Suppressor macrophage treated with lipopolysaccharide for 4 hours (primary cell): ENCODE measurements around the gene HIP1R.
A peak's percentile ranks its signal among the peaks of the same experiment; 100 is the strongest.

ENCODE experiments used
- DNase-seq: peaks from one replicate; pipeline ENCODE4 v3.0.0-alpha.2; 2020

HIP1R gene

DNA sequence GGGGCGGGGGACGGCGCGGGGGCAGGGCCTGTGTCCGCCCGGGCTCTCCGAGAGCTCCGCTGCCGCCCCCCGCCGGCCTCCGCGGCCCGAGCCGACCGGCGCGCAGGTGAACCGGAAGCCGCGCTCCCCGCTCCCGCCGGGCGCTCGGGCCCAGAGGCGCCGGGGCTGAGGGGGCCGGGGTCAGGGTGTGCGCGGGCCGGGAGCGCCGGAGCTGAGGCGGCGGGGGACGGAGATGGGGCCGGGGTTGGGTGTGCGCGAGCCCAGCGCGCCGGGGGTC lies 431 bp downstream of the HIP1R start:
- no peak for DNase-seq

DNA sequence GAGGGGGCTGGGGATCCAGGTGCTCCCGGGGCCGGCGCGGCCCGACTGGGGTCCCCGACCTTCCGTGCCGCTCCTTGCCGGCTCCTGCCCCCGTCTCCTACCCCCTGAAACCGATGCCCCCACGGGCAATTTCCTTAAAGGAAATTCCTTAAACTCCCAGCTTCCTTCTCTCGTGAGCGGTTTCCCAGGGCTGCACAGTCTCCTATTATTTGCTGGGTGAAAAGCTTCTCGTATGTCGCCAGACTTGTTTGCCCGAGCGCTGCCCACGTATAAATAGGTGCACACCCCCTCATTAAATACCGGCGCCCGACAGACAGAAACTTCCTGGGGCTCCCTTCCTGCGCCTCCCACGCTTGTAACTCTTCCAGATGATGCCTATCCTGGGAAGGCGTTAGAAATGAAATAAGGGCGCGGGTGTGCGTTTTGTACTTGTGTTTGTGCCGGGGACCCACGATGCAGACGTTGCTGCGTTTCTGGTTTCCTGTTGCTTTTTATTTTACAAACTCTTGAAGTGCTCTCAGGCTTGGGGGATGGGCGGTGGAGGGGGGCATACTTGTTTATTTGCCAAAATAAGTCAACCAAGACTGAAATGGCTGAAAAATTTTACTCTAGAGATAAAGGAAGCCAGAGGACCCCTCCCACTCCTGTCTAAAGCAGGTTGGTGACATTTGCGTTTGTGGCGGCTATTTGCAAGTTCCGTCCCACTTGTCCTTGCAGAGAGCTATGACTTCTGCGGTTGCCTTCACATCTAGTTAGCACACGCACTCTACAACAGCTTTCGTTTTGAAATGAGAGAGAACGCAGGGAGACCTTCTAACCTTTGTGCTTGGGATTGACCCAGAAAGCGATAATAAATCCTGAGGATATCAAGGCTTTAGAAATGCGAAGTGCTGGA lies 1.0 kb downstream of the HIP1R start:
- peak; percentile 48 for DNase-seq

DNA sequence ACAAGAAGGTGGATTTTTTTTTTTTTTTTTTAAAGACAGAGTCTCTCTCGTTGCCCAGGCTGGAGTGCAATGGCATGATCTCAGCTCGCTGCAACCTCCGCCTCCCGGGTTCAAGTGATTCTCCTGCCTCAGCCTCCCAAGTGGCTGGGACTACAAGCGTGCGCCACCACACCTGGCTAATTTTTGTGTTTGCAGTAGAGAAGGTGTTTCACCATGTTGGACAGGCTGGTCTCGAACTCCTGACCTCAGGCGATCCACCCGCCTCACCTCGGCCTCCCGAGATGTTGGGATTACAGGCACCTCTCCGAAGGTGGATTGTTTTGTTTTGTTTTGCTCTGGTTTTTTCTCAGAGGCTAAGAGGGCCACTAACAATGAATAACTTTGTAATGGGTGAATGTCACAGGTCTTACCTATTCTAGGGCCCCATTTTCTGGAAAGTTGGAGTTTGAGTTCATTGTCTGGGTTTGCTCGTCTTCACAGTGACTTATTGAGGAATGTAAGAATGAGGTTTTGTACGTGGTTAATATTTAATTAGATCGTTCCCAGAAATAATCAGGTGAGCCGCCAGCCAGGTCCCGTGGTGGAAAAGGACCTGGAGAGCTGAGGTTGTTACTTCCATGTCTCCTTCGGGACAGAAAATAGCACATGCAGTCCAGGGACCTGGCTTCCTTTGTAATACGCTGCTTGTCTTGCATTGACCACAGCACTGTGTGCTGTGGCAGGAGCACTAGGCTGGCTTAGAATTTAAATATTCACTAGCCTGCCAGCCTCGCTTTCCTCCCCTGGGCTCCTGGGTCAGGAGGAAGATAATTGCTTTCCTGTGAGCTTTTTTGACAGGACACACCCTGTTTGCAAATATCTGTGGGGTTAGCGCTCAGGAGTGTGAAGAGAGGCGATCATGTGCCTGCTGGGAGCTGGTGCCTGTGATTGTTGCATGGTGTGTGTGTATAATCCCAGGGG lies 2.3 kb downstream of the HIP1R start:
- DNase-seq = no peak

DNA sequence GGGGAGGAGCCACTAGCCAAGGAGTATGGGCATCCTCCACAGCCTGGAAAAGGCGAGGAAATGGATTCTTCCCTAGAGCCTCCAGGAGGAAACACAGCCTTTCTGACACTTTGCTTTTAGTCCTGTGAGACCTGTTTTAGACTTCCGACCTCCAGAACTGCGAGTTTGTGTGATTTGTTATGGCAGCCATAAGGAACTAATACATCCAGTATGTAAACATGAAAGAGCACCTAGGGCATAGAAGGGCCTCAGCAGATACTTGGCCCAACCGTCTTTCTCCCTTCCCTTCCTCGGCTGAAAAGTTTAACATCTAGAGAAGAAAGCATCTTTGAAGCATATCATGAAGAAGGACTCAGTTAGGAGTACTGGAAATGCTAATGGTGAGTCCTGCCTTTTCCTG lies 3.6 kb downstream of the HIP1R start:
- no peak for DNase-seq

DNA sequence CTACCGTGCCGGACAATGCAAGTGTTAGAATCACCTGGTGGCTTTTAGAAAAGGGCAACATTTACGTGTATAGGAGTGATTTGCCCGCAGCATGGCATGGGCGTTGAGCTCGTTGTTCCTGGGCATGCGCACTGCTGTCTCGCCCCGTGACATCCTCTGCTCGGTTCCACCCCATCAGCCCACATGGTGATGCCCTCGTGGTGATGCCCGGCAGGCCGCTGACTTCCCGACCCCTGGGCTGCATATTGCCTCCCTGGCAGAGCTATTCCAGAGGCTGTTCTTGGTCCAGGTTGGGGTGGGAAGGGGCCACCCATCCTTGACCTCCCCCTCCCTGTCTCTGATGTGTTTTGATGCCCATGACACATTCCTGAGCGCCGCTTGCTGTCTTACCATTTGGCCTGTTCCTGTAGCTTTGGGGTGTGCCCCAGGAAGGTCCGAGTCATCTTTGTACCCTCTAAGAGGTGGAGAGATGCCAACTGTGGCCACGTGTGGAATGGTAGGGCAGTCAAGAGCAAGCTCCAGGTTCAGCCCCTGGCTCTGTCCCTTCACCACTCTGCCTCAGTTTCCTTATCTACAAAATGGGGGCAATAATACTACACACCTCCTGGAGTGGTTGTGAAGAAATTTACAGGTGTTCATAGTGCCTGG lies 4.8 kb downstream of the HIP1R start:
- DNase-seq = no peak

DNA sequence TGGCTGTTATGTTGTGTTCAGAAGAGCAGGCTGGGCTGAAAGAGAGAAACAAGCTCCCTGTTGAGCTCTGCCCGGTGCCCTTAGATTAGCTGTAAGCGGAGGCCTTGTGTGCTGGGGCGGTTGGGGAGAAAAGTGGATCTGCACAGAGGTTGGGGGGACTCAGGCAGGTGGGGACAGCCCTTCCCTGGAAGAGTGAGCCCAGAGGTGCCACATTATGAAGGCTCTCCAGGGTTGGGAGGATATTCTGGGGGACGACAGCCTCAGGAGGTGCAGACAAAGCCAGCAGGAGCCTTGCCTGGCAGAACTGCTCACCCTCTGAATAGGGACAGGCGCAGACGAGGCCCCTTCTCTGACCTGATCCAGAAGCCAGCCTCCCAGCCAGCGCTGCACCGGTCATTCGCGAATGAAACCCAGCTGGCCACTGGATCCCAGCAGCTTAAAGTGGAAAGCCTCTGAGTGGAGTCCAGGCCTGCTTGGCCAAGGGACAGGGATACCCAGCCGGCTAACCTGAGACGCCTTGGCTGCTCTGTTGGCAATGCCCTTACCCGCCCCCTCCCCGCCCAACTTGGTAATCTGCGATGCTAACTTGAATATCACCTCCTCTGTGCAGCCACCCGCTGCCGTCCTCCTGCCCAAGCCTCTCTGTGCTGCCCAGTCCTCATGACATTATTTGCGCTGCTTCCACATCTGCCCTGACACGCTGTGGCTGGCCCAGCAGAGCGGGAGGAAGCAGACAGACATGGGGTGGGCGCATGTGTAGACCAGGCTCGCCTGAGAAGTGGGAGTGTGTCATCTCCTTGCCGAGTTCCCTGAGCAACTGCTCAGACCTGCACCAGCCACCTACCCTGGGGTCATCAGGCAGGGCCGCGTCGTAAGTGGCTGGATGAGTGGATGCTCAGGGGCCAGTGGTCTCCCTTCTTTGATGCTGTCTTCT lies 5.6 kb downstream of the HIP1R start:
- DNase-seq = no peak

DNA sequence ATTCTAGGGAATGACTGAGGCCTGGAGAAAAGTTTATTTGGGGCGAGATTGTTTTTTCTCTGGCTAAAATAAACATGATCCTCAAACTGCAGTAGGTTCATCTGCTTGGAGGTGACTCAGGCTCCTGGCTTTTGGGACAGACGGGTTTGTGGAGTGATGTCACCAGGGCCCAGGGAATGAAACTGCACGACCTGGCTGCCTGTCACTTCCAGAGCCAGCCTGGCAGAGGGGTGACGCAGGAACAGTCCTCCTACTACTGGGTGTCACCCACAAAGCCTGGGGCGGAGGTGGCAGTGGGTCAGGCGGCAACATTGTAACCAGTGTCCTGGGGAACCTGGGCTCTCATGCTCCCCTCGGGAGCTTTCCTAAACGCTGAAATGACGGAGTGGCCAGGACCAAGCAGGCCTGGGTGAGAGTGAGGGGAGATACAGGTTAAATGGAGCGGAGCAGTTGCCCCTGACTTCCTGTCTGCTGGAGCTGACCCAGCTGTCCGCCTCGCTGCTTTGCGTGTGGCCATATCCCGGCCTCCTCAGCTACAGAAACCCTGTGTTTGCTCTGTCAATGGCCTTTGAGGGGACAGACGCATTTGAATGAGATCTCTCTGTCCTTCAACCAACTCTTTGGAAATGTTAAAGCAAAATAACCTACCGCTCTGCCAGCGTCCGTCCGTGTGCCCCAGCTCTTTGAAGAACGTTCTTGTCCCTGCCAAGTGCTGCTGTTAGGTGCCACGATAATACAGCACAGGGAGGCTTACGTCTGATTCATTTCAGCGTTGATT lies 6.5 kb downstream of the HIP1R start:
- DNase-seq = no peak

DNA sequence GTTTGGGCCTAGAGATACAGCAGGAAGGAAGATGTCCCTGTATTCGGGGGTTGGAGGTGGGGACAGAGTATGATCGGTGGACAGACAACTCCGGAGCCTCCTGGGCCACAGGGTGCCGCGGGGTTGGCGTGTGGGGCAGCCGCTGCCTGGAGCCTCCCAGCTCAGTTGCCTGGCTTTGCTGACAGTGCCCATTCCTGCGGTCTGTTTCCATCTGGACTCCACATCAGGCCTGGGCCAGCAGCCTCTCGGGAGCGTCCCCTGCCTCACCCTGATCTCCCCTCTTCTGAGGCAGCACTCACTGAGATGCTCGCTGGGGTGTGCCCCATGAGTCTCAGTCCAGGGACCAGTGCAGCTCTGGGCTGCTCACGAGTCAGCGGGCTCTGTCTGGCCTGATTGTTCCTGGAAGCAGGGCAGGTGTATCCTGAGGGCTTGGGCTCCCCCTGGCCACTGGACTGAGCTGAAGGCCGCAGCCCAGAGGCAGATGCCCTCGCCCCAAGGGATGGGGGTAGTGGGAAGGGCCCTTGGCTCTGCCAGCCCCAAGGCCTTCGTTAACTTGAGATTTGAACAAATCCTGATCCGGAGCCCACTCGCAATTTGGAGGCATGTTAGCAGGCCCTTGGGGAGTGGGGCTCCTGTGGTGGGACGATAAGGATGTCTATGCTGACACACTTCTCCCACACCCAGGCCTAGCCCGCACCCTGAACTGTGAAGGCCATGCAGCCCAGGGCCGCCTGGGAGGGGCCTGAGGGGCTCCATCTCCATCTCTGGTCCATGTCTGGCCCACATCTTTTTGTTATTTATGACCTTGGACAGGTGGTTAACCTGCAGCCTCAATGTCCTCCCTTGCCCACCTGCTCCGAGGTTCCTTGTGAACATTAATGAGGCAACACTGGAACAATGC lies 7.5 kb downstream of the HIP1R start:
- no peak for DNase-seq

DNA sequence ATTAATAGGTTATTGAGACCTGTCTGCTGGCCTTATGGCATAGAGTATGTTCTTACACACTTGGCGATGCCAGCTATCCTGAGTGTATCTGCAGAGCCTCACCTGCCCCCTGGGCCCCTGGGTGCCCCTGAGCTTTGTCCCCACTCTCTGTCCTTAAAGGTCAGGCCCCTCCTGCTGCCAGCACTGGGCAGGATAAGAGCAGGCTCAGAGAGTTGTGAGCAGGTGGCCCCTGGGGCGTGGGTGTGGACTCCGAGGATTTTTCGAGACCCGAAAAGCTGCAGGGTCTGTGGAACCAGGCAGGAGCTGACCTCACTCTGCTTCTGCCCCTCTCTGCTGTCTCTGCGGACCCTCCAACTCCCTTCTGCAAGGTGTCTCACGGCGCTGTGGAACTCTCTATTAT lies 8.2 kb downstream of the HIP1R start:
- no peak for DNase-seq

DNA sequence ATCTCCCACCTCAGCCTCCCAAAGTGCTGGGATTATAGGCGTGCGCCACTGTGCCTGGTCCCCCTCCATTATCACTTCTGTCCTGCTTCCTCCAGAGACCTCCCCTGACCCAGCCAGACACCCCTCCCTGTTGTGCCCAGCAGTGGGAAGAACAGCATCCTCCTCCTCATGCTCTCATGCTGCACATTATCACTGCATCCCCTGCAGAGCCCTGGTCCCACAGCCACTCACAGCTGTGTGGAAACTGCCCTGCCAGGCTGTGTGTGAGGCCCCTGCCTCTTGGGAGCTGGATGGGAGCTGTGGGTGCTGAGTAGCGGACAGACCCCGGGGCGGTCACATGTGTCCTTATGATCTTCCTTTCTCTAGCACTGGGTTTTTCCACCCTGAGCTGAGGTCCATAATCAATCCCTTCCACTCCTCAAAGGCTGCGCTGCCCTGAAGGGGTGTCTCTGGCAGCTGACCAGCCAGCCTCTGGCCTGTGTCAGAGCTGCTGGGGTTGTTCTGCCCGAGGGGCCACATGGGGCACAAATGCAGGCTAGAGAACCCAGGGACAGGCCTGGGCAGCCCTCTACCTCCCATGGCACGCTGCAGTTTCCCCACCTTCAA lies 9.2 kb downstream of the HIP1R start:
- no peak for DNase-seq

DNA sequence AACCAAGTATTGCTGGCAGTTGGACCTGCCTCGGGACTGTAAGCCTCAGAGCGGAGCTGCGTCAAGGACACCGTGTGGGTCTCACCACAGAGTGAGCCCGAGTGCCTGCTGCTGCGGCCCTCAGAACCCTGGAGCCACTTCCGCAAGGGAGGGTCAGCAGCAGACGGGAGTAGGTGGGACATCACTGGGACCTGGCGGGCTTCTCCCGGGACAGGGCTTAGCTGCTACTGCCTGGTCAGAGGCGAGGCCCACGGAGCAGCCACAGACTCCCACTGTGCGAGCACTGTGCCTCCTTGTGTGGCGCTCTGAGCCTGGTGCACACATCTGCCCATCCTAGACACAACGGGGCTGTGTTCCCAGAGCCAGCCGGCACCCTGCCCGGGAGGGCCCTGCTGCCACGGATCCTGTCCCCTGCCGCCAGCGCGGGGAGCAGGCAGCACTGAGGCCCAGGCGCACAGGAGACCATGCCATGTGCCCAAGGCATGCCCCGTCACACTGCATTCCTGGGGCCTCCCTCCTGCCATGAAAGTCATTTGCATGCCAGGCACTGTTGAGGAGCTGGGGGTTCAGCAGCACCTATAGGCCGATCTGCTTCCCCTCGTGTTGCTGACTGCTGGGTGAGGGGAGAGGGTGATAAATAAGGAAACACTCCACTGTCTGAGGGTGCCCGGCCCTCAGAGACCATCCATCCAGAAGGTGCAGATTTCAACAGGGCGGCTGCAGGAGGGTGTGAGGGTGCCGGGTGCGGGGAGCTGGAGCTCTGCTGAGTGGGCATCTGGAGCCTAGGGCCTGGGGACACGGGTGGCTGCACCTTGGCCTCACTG lies 10.0 kb downstream of the HIP1R start:
- DNase-seq = no peak

DNA sequence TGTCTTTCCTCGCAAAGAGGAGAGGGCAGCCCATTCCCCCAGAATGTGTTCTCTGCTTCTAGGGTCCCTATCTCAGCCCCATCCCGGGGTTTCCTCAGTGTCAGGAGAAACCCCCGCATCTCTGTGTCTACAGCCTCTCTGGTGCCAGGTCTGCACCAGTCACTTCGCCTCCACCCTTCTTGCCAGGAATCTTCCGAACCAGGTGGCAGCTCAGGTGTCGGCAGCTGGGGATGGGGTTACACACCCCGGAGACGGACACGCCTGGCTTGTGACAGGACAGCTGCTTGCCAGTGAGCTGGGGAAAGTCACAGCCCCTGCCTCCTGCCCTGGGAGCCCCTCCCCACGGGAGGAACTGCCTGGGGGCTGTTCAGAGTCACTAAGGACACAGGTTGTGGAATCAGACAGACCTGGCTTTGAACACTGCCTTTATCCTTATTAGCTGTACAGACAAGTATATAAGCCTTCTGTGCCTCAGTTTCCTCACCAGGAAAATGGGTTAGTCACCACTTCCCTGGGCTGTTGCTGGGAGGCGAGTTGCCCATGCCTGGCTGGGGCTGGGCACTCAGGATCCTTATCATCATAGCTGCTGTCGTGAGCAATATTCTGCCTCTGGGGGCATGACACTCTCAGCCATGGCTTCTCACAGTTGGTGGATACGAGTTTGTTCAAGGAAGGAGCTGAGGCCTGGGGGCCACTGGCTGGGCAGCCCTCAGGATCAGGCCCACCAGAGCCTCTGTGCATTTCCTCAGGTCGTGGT lies 10.8 kb downstream of the HIP1R start:
- DNase-seq = no peak

DNA sequence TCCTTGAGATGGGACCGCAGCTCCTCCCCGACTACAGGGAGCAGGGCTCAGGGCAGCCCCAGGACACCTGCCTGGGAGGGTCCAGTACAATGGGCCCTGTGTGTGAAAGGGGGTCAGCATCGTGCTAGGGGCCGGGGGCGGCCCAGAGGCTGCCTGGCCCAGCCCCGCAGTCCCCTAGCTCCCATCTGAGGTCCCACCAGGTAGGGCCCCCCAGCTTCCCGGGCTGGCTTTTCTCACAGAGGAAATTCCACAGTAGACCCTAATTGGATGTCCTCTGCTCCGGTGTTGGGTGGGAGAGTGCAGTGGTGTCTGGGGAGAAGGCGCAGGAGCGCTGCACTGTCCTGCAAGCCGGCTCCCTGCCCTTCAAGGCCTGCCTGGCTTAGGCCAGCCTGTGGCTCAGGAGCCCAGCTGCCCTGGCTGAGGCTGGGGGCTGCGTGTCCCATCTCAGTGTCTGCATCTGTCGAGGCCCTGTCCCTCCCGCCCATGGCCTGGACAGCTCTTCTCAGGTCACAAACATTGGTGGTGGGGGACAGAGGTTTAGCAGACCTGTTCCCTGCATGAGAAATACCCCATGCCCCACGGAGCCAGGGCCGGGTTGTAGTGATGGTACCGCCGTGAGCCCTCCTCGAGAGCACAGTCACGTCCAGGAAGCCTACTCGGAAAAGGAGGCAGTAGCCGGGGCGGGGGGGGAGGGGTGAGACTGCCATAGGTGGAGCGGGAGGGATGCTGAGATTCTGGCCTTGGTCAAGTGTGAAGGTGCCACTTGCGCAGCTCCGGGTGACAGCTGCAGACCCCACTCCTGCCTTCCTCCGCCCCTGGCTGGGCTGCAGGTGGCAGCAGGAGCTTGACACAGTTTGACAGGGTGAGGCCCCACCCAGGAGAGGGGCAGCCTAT lies 11.6 kb downstream of the HIP1R start:
- no peak for DNase-seq

DNA sequence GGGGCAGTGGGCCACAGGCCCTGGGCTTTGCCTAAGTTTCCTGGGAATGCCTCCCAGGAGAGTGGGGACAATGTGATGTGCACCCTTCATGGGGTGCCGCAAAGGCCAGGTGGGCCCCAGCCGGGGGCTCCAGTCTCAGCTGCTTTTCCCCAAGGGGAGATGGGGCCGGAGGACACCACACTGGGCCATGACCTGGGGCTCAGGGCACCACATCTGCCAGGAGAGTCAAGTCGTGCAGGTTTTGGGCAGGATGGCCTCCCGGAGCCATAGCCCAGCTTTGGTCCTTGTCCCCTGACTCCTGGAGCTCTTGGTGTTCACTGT lies 12.2 kb downstream of the HIP1R start:
- DNase-seq = no peak

DNA sequence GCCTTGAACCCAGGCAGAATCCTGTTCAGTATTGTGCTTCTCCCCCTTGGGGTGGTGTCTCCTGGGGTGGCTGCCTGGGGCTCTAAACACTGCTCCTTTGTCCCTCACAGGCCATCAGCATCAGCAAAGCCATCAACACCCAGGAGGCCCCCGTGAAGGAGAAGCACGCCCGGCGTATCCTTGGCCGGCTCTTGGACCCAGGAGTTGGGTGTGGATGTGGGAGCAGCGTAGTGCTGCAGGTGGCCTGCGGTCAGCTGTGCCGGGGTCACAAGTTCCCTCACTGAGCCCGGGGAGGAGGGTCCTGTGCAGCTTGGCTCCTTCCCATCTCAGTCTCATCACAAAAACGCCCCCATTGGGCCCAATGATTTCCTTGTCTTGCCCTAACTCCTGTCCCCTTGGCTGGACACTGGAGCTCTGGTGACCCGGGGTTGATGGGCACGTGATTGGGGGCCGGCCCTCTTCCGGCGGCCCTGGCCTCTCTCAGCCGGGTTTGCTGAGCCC lies 12.7 kb downstream of the HIP1R start:
- DNase-seq = no peak

DNA sequence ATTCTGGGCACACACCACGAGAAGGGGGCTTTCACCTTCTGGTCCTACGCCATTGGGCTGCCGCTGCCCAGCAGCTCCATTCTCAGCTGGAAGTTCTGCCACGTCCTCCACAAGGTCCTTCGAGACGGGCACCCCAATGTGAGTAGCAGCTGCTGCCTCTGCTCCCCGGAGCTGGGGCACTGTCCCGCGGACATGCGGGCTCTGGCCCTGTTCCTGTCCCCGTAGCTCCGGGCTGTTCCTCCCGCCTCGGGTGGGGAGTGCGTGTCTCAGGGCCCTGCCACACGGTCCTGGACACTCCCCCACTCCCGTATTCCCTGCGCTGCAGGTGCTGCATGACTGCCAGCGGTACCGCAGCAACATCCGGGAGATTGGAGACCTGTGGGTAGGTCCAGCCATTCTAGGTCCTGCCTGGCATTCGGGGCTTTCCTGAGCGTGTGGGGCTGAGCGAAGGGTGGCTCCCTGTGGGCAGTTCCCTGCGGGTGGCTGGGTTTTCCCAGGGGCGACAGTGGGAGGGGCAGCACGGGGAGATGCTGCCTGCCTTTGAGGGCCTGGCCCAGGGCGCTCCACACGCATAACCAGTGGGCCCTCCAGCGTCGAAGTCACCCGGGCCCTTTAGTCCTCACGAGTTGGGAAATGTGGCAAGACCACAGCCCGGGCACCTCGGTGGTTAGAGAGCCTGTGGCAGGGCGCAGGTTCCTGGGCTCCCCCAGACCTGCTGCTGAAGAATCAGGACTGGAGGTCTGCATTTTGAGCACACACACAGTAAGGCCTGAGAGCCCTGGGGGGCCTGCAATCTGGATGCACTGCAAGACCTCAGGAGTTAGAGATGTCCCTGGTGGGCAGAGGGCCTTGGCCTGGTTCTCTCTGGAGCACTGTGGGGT lies 13.5 kb downstream of the HIP1R start:
- no peak for DNase-seq
